Measurements from ENCODE around the gene DBNDD1. TPM values are rescaled to one million over a fixed set of nuclear protein-coding genes. Genes with fewer than 3 reads are reported as not detected.

Gene DBNDD1
- total RNA-seq, 1 experiment from 2014 or later, result 64.6 TPM

DNA sequence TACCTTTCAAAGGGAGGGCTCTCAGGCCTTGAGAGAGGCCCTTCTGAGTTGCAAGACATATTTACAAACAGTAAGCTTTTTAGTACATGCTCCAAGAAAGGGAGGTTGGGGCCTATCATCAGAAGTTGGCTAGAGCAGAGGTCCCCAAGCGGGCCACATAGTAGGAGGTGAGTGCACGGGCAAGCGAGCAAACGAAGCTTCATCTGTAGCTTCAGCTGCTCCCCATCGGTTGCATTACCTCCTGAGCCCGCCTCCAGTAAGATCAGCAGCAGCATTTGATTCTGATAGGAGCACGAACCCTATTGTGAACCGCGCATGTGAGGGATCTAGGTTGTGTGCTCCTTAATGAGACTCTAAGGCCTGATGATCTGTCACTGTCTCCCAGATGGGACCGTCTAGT, 31.7 kb upstream of the DBNDD1 start:
- peaks cover 39% of the 10 kb centered on the region for H3K9me3 Mint-ChIP-seq (ENCODE audit: unreplicated experiment)
- no TSS peak for BruUV-seq (replicated peaks)
- peaks cover 7% of the 10 kb centered on the region for H3K4me1 Mint-ChIP-seq (ENCODE audit: low read depth, unreplicated experiment)
- Histone ChIP-seq H3K36me3 (ENCODE audit: control insufficient read depth, insufficient read depth, low read length) (no peaks in the 10 kb centered on the region), H3K4me1 (peaks cover 10% of the 10 kb centered on the region), H3K4me3 (ENCODE audit: low read depth, low read length) (no peak overlapping the region), H3K9me3 (peaks cover 28% of the 10 kb centered on the region), H3K27me3 (replicated peaks; ENCODE audit: control insufficient read depth, insufficient read depth, low read length) (no peaks in the 10 kb centered on the region)
- ChIA-PET CTCF (interaction anchor here (1.6 kb wide), 1 partner anchor 31 kb away, joined by 4 read pairs; no protein-coding TSS in a partner anchor), POLR2A (no interaction called here)
- no peak for TF ChIP-seq CTCF (IDR thresholded peaks at IDR 0.05; ENCODE audit: insufficient read depth in 1 of 2, low read depth in 1 of 2, low read length in 1 of 2, severe bottlenecking in 1 of 2, unreplicated experiment in 1 of 2)
- DNase-seq, result no peak
- H3K4me3 Mint-ChIP-seq (ENCODE audit: unreplicated experiment), result no peak overlapping the region
- intact Hi-C loops (cut with micrococcal nuclease; ENCODE audit: unreplicated experiment), result no loop called here
- no peak overlapping the region for H3K27ac Mint-ChIP-seq (ENCODE audit: unreplicated experiment)
- no peaks in the 10 kb centered on the region for H3K27me3 Mint-ChIP-seq (ENCODE audit: insufficient read depth, unreplicated experiment)
- H3K36me3 Mint-ChIP-seq (ENCODE audit: insufficient read depth, unreplicated experiment), result peaks cover 21% of the 10 kb centered on the region

- ChIA-PET POLR2A (no interaction called here), CTCF (no interaction called here)
- BruUV-seq (replicated peaks), result no TSS peak
- peaks cover 19% of the 10 kb centered on the region for H3K9me3 Mint-ChIP-seq (ENCODE audit: unreplicated experiment)
- no peak for TF ChIP-seq CTCF (IDR thresholded peaks at IDR 0.05; ENCODE audit: insufficient read depth in 1 of 2, low read depth in 1 of 2, low read length in 1 of 2, severe bottlenecking in 1 of 2, unreplicated experiment in 1 of 2)
- H3K27me3 ChIP-seq (replicated peaks; ENCODE audit: control insufficient read depth, insufficient read depth, low read length), result no peaks in the 10 kb centered on the region
- peaks cover 6% of the 10 kb centered on the region for H3K9me3 ChIP-seq
- H3K27me3 Mint-ChIP-seq (ENCODE audit: insufficient read depth, unreplicated experiment), result no peaks in the 10 kb centered on the region
- DNase-seq, result no peak
- no peaks in the 10 kb centered on the region for H3K36me3 ChIP-seq (ENCODE audit: control insufficient read depth, insufficient read depth, low read length)
- H3K4me1 ChIP-seq, result peaks cover 16% of the 10 kb centered on the region
- intact Hi-C loops (cut with micrococcal nuclease; ENCODE audit: unreplicated experiment), result no loop called here
- H3K4me3 ChIP-seq (ENCODE audit: low read depth, low read length), result no peak overlapping the region
- peaks cover 30% of the 10 kb centered on the region for H3K36me3 Mint-ChIP-seq (ENCODE audit: insufficient read depth, unreplicated experiment)
- H3K4me3 Mint-ChIP-seq (ENCODE audit: unreplicated experiment), result peak overlapping the region; percentile 59
- H3K4me1 Mint-ChIP-seq (ENCODE audit: low read depth, unreplicated experiment), result peaks cover 15% of the 10 kb centered on the region
- no peak overlapping the region for H3K27ac Mint-ChIP-seq (ENCODE audit: unreplicated experiment)
Observed at GRCh38 chr16:90048737-90049330, 29.6 kb upstream of the DBNDD1 start.

GRCh38 chr16:90048347-90048722, 29.1 kb upstream of the DBNDD1 start:
- H3K4me1 ChIP-seq, result peaks cover 21% of the 10 kb centered on the region
- no peak overlapping the region for H3K4me3 ChIP-seq (ENCODE audit: low read depth, low read length)
- intact Hi-C loops (cut with micrococcal nuclease; ENCODE audit: unreplicated experiment), result no loop called here
- DNase-seq, result no peak
- no peak for TF ChIP-seq CTCF (IDR thresholded peaks at IDR 0.05; ENCODE audit: insufficient read depth in 1 of 2, low read depth in 1 of 2, low read length in 1 of 2, severe bottlenecking in 1 of 2, unreplicated experiment in 1 of 2)
- peaks cover 14% of the 10 kb centered on the region for H3K9me3 Mint-ChIP-seq (ENCODE audit: unreplicated experiment)
- no peaks in the 10 kb centered on the region for H3K36me3 ChIP-seq (ENCODE audit: control insufficient read depth, insufficient read depth, low read length)
- ChIA-PET POLR2A (no interaction called here), CTCF (no interaction called here)
- H3K4me1 Mint-ChIP-seq (ENCODE audit: low read depth, unreplicated experiment), result peaks cover 20% of the 10 kb centered on the region
- H3K27ac Mint-ChIP-seq (ENCODE audit: unreplicated experiment), result no peak overlapping the region
- H3K27me3 Mint-ChIP-seq (ENCODE audit: insufficient read depth, unreplicated experiment), result no peaks in the 10 kb centered on the region
- peaks cover 5% of the 10 kb centered on the region; the same call in 1 of the 2 replicates for H3K9me3 ChIP-seq
- no TSS peak for BruUV-seq (replicated peaks)
- peak overlapping the region; percentile 59 for H3K4me3 Mint-ChIP-seq (ENCODE audit: unreplicated experiment)
- no peaks in the 10 kb centered on the region for H3K27me3 ChIP-seq (replicated peaks; ENCODE audit: control insufficient read depth, insufficient read depth, low read length)
- H3K36me3 Mint-ChIP-seq (ENCODE audit: insufficient read depth, unreplicated experiment), result peaks cover 31% of the 10 kb centered on the region
